ENCODE measurements around the gene PRIM2. TPM values are rescaled to one million over a fixed set of nuclear protein-coding genes. Genes with fewer than 3 reads are reported as not detected.

The PRIM2 gene
- total RNA-seq: 12.5 and 16.9 TPM in 2 replicates

GRCh38 chr6:57317060-57317943, at the start of gene PRIM2:
TSS of gene PRIM2 (plus strand) at chr6:57317630. CDS start at chr6:57318446, 816 bp downstream.

Other genes with a start within 250 kb of the PRIM2 start
- gene ZNF451, start 227.4 kb upstream of the PRIM2 start, total RNA-seq: 16.3 and 22.7 TPM in 2 replicates
- gene BAG2, start 145.3 kb upstream of the PRIM2 start, total RNA-seq: 1.6 and 1.7 TPM in 2 replicates
- gene RAB23, start 95.3 kb upstream of the PRIM2 start, total RNA-seq: 6.0 and 9.9 TPM in 2 replicates

Measured in airway epithelial cell (primary cell).